HG02610 (cell line): ENCODE measurements around the gene NLK.

Experiments
- ATAC-seq: cut with Tn5 transposase; IDR thresholded peaks from one replicate; pipeline ENCODE4 v1.9.1; 2021; ENCODE audit warnings: mild to moderate bottlenecking, moderate library complexity; ENCODE audit not compliant: unreplicated experiment

NLK gene

GRCh38 chr17:28039251-28039650 is 3.2 kb upstream of the NLK start:
- no peak for ATAC-seq

- no peak for ATAC-seq
These were observed 2.1 kb upstream of the NLK start for GRCh38 chr17:28040406-28040805.

GRCh38 chr17:28041068-28041843 is 1.2 kb upstream of the NLK start:
- peak; percentile 91 for ATAC-seq

- ATAC-seq = no peak
These were observed 427 bp upstream of the NLK start for GRCh38 chr17:28041844-28042656.

GRCh38 chr17:28042721-28043291 is 329 bp downstream of the NLK start:
- no peak for ATAC-seq

- ATAC-seq = no peak
These were observed 819 bp downstream of the NLK start for GRCh38 chr17:28043296-28043695.

GRCh38 chr17:28043741-28044140 is 1.3 kb downstream of the NLK start:
- ATAC-seq = no peak

GRCh38 chr17:28045304-28045703 is 2.8 kb downstream of the NLK start:
- no peak for ATAC-seq

GRCh38 chr17:28046034-28046825 is 3.8 kb downstream of the NLK start:
- ATAC-seq = peak; percentile 31

- ATAC-seq = no peak
These were observed 5.3 kb downstream of the NLK start for GRCh38 chr17:28047806-28048205.

GRCh38 chr17:28049071-28049470 is 6.6 kb downstream of the NLK start:
- no peak for ATAC-seq

GRCh38 chr17:28053044-28053670 is 10.7 kb downstream of the NLK start:
- ATAC-seq = no peak

GRCh38 chr17:28053725-28054124 is 11.2 kb downstream of the NLK start:
- ATAC-seq = no peak

GRCh38 chr17:28055546-28056275 is 13.2 kb downstream of the NLK start:
- ATAC-seq = no peak

- no peak for ATAC-seq
These were observed 13.8 kb downstream of the NLK start for GRCh38 chr17:28056276-28056620.

- ATAC-seq = peak; percentile 86
These were observed 15.3 kb downstream of the NLK start for GRCh38 chr17:28057731-28058246.

GRCh38 chr17:28059675-28060074 is 17.2 kb downstream of the NLK start:
- no peak for ATAC-seq

GRCh38 chr17:28065706-28066105 is 23.2 kb downstream of the NLK start:
- no peak for ATAC-seq

- no peak for ATAC-seq
These were observed 26.6 kb downstream of the NLK start for GRCh38 chr17:28069061-28069460.

GRCh38 chr17:28071179-28071578 is 28.7 kb downstream of the NLK start:
- ATAC-seq = no peak
